HepG2 (cell line): ENCODE data around the gene STX5. TPM values are rescaled to one million over a fixed set of nuclear protein-coding genes. Genes with fewer than 3 reads are reported as not detected.

ENCODE experiments used
- ARID5B ChIP-seq: IDR thresholded peaks from 2 replicates; pipeline ENCODE4 v1.4.0; 2020; ENCODE audit warnings: mild to moderate bottlenecking, missing genetic modification reagents
- ATM ChIP-seq: fragments of 450-650 bp; IDR thresholded peaks from 2 replicates; pipeline ENCODE4 v1.7.1; 2017; ENCODE audit warnings: mild to moderate bottlenecking, borderline replicate concordance
- KDM2A ChIP-seq: sonication (generic); formaldehyde crosslinking; IDR thresholded peaks from 2 replicates; pipeline ENCODE4 v1.4.0; 2020; ENCODE audit warnings: low read depth, missing genetic modification reagents, borderline replicate concordance
- KDM5B ChIP-seq: sonication (generic); formaldehyde crosslinking; IDR thresholded peaks from 2 replicates; pipeline ENCODE4 v1.4.0; 2020; ENCODE audit warnings: missing genetic modification reagents, mild to moderate bottlenecking, borderline replicate concordance
- NR3C1 ChIP-seq: sonication (generic); formaldehyde crosslinking; IDR thresholded peaks from 2 replicates; pipeline ENCODE4 v1.4.0; 2020; ENCODE audit warnings: missing genetic modification reagents
- PPARG ChIP-seq: conservative IDR thresholded peaks from 2 replicates; pipeline ENCODE4 v1.6.1; 2016; ENCODE audit warnings: missing biosample characterization, missing genetic modification reagents
- PTBP1 ChIP-seq: fragments of 200-400 bp; formaldehyde crosslinking; IDR thresholded peaks from 2 replicates; pipeline ENCODE4 v1.6.1; 2018; ENCODE audit warnings: low read length, low read depth; ENCODE audit not compliant: poor library complexity, severe bottlenecking
- RAD21 ChIP-seq: fragments of 450-650 bp; formaldehyde crosslinking; IDR thresholded peaks from 2 replicates; pipeline ENCODE4 v1.5.0; 2020; ENCODE audit warnings: mild to moderate bottlenecking
- SMAD3 ChIP-seq: sonication (generic); formaldehyde crosslinking; IDR thresholded peaks from 2 replicates; pipeline ENCODE4 v1.4.0; 2020; ENCODE audit warnings: missing genetic modification reagents
- SP5 ChIP-seq: IDR thresholded peaks from 2 replicates; pipeline ENCODE4 v1.6.1; 2016; ENCODE audit warnings: low read depth, borderline replicate concordance
- TEAD2 ChIP-seq: sonication (generic); formaldehyde crosslinking; IDR thresholded peaks from 2 replicates; pipeline ENCODE4 v1.9.0; 2021; ENCODE audit warnings: missing genetic modification reagents
- XBP1 ChIP-seq: sonication (generic); formaldehyde crosslinking; IDR thresholded peaks from 2 replicates; pipeline ENCODE4 v1.5.0; 2020; ENCODE audit warnings: missing genetic modification reagents
- ZBTB39 ChIP-seq: sonication (generic); formaldehyde crosslinking; IDR thresholded peaks from 2 replicates; pipeline ENCODE4 v1.5.0; 2020; ENCODE audit warnings: missing genetic modification reagents
- ZBTB7B ChIP-seq: sonication (generic); formaldehyde crosslinking; IDR thresholded peaks from 2 replicates; pipeline ENCODE4 v1.4.0; 2020; ENCODE audit warnings: missing genetic modification reagents
- ZFP1 ChIP-seq: IDR thresholded peaks from 2 replicates; pipeline ENCODE4 v1.6.1; 2016
- ZFP36L1 ChIP-seq: sonication (generic); formaldehyde crosslinking; IDR thresholded peaks from 2 replicates; pipeline ENCODE4 v1.8.0; 2022; ENCODE audit warnings: mild to moderate bottlenecking, missing genetic modification reagents, moderate library complexity
- ZNF205 ChIP-seq: IDR thresholded peaks from 2 replicates; pipeline ENCODE4 v1.6.1; 2018; ENCODE audit warnings: missing biosample characterization, missing genetic modification reagents
- ZNF382 ChIP-seq: sonication (generic); formaldehyde crosslinking; IDR thresholded peaks from 2 replicates; pipeline ENCODE4 v1.5.0; 2020; ENCODE audit warnings: missing genetic modification reagents, mild to moderate bottlenecking, borderline replicate concordance
- ZNF761 ChIP-seq: sonication (generic); formaldehyde crosslinking; conservative IDR thresholded peaks from 2 replicates; pipeline ENCODE4 v1.4.0; 2020; ENCODE audit warnings: mild to moderate bottlenecking, missing genetic modification reagents
- polyA plus RNA-seq, 8 experiments: library from polyadenylated mRNA; depleted of rRNA in 3 of 8; stranded (reverse) in 7 of 8; unstranded in 1 of 8; fragments of >200 nt; fragmentation: Illumina TruSeq in 4 of 8; extraction: Trizol in 4 of 8; gene quantifications; 2 replicates each; pipeline versions ENCODE4 v1.2.1 to v1.2.3, GENCODE V29; 2011 to 2016; ENCODE audit warnings: low read depth in 4 of 8, missing spikeins in 1 of 8, mixed read lengths in 1 of 8; ENCODE audit not compliant: insufficient read depth in 1 of 8
- total RNA-seq, 5 experiments: library from RNA; depleted of rRNA; stranded (reverse); fragments of >200 nt; fragmentation: Illumina TruSeq; extraction: Trizol; gene quantifications; 2 replicates each; pipeline ENCODE4 v1.2.3, GENCODE V29; 2016; ENCODE audit warnings: low read depth in 1 of 5
- TF ChIP-seq, protein P1 (sequence below): sonication (generic); formaldehyde crosslinking; IDR thresholded peaks from 2 replicates; pipeline ENCODE4 v1.5.0; 2020; ENCODE audit warnings: missing genetic modification reagents
- TF ChIP-seq, protein P2 (sequence below): sonication (generic); formaldehyde crosslinking; IDR thresholded peaks from 2 replicates; pipeline ENCODE4 v1.4.0; 2020; ENCODE audit warnings: mild to moderate bottlenecking, missing genetic modification reagents

The STX5 gene
- total and polyA plus RNA-seq, 2 of the 13 experiments (the other 11 are each of a cell fraction or from before 2014, with no cell fraction given): 26.9 to 30.0 TPM

DNA sequence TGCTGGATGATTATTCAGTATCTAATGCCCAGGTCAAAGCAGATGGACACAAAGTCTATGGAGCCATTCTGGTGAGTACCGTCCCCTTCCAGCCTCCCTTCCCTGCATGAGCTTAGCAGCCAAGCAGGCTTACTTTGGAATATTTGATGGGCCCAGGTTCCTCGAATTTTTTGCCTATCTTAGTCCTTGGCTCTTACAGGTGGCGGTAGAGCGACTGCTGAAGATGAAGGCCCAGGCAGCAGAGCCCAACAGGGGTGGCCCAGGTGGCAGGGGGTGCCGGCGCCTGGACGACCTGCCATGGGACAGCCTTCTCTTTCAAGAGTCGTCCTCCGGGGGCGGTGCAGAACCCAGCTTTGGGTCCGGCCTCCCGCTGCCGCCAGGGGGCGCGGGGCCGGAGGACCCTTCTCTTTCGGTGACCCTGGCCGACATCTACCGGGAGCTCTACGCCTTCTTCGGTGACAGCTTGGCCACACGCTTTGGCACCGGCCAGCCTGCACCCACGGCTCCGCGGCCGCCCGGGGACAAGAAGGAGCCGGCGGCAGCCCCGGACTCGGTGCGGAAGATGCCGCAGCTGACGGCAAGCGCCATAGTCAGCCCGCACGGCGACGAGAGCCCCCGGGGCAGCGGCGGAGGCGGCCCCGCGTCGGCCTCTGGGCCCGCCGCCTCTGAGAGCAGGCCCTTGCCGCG, 45.4 kb downstream of the STX5 start (continued):
- TF ChIP-seq ARID5B (CRISPR knock-in tag) (0 out of 2 replicates have a peak, but pooled peaks have one; percentile 19), KDM5B (CRISPR knock-in tag) (no peak), SMAD3 (CRISPR knock-in tag) (peak; percentile 69; the same call in 1 of the 2 replicates), ZNF205 (no peak), ZBTB39 (CRISPR knock-in tag) (no peak), KDM2A (CRISPR knock-in tag) (no peak), XBP1 (0 out of 2 replicates have a peak, but pooled peaks have one; percentile 15), NR3C1 (CRISPR knock-in tag) (no peak), PTBP1 (peak; percentile 52), ZNF761 (CRISPR knock-in tag) (no peak; the same call in 1 of the 2 replicates), ZFP36L1 (no peak), ZBTB7B (0 out of 2 replicates have a peak, but pooled peaks have one; percentile 57), RAD21 (CRISPR knock-in tag) (peak; percentile 81), TEAD2 (no peak), PPARG (CRISPR knock-in tag) (0 out of 2 replicates have a peak, but pooled peaks have one; percentile 24), SP5 (CRISPR knock-in tag) (peak; percentile 21; the same call in 1 of the 2 replicates), ZNF382 (CRISPR knock-in tag) (no peak), ZFP1 (no peak), ATM (no peak)
- TF ChIP-seq, protein P1, sequence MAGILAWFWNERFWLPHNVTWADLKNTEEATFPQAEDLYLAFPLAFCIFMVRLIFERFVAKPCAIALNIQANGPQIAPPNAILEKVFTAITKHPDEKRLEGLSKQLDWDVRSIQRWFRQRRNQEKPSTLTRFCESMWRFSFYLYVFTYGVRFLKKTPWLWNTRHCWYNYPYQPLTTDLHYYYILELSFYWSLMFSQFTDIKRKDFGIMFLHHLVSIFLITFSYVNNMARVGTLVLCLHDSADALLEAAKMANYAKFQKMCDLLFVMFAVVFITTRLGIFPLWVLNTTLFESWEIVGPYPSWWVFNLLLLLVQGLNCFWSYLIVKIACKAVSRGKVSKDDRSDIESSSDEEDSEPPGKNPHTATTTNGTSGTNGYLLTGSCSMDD (CRISPR knock-in tag): no peak
- TF ChIP-seq, protein P2, sequence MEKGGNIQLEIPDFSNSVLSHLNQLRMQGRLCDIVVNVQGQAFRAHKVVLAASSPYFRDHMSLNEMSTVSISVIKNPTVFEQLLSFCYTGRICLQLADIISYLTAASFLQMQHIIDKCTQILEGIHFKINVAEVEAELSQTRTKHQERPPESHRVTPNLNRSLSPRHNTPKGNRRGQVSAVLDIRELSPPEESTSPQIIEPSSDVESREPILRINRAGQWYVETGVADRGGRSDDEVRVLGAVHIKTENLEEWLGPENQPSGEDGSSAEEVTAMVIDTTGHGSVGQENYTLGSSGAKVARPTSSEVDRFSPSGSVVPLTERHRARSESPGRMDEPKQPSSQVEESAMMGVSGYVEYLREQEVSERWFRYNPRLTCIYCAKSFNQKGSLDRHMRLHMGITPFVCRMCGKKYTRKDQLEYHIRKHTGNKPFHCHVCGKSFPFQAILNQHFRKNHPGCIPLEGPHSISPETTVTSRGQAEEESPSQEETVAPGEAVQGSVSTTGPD (CRISPR knock-in tag): no peak
